Activated naive CD4-positive, alpha-beta T cell treated with anti-CD3 and anti-CD28 coated beads, Interleukin-2, amount 50 U/mL, for 72 hours (primary cell): Measurements from ENCODE around the gene ICOS. TPM values are rescaled to one million over a fixed set of nuclear protein-coding genes. Genes with fewer than 3 reads are reported as not detected.

Experiments used
- ATAC-seq, 2 donors: fragments of 150-1000 bp; cut with Tn5 transposase; 2 replicates each; pipeline ENCODE4 v1.10.0; 2021; ENCODE audit warnings: mild to moderate bottlenecking in 2 of 2, moderate library complexity in 2 of 2
- DNase-seq, 2 donors: peaks; one replicate each; pipeline ENCODE4 v3.0.0; 2021 to 2022; ENCODE audit warnings: low spot score in 2 of 2
- H3K27ac Mint-ChIP-seq, 2 donors: one replicate each; pipeline ENCODE4 v1.8.0; 2022; ENCODE audit warnings: mild to moderate bottlenecking in 2 of 2, mixed read lengths in 2 of 2
- H3K36me3 Mint-ChIP-seq, 2 donors: one replicate each; pipeline ENCODE4 v1.8.0; 2022; ENCODE audit warnings: mixed read lengths in 2 of 2
- H3K9me3 Mint-ChIP-seq, 2 donors: one replicate each; pipeline ENCODE4 v1.8.0; 2022; ENCODE audit warnings: mixed read lengths in 2 of 2
- total RNA-seq, 2 donors: library from RNA; stranded (reverse); gene quantifications; one replicate each; pipeline ENCODE4 v1.2.3, GENCODE V29; 2022

ICOS gene
- 100 to 1,000 TPM in 1 of 2 donors, 10 to 100 TPM in 1; 54.4 to 117 TPM for total RNA-seq

DNA sequence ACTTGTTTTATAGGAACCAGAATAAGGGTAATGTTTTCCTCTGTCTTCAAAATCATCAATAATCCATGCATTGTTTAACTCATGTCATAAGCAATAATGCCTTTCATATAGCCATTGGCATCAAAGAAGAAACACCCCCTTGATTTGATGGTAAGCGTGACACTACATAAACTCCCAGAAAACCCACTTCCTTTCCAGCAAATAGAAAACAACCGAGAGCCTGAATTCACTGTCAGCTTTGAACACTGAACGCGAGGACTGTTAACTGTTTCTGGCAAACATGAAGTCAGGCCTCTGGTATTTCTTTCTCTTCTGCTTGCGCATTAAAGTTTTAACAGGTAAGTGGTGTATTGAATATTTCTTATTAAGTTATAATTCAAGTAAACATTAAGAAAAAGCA, at the start of gene ICOS:
Gene ICOS, plus strand, starts transcription at position 229 of the 400 bp plus-strand sequence. Its CDS starts 52 bp downstream, at position 281.
- Mint-ChIP-seq H3K36me3 (peaks cover 61 to 70% of the 10 kb centered on the region in 2 donors), H3K9me3 (peaks cover under 1 to 6% of the 10 kb centered on the region in 2 donors), H3K27ac (peak within 1 kb of the TSS; percentile 90 to 99)
- ATAC-seq (peak; percentile 43 to 47), DNase-seq (peak in 1 of 2 donors; percentile 64)

- Mint-ChIP-seq H3K27ac (peak overlapping the region in 1 of 2 donors; percentile 80), H3K9me3 (peaks cover 9 to 11% of the 10 kb centered on the region in 2 donors), H3K36me3 (peaks cover 7 to 17% of the 10 kb centered on the region in 2 donors)
- DNase-seq (no peak), ATAC-seq (no peak)
These were observed 48.9 kb upstream of the ICOS start for GRCh38 chr2:203887677-203888076.

GRCh38 chr2:203889542-203889941, 47.0 kb upstream of the ICOS start:
- Mint-ChIP-seq H3K9me3 (peaks cover 9 to 11% of the 10 kb centered on the region in 2 donors), H3K36me3 (peaks cover 7 to 17% of the 10 kb centered on the region in 2 donors), H3K27ac (peak overlapping the region in 1 of 2 donors; percentile 39)
- DNase-seq (no peak), ATAC-seq (no peak)

DNA sequence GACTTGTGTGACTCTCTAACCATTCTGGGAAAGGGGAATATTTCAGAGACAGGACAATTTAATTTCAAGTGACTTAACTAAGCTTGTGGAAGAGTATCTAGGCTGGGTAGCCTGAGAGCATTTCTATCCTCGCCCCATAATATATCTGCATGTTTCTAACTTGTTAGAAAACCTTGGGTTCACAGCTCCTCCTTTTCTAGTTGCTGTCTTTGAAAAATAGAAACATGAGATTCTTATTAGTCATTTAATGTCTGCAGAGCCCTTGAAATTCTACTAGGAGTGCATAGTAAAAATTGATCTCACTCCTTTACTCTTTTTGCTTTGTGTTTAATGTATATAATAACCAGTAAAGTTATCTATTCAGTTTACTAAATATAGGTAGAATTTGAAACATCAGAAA, 46.6 kb upstream of the ICOS start:
- DNase-seq (no peak), ATAC-seq (peak in 1 of 2 donors; percentile 21)
- H3K27ac Mint-ChIP-seq: peak overlapping the region in 1 of 2 donors; percentile 81
- peaks cover 9 to 11% of the 10 kb centered on the region in 2 donors for H3K9me3 Mint-ChIP-seq
- H3K36me3 Mint-ChIP-seq: peaks cover 7 to 13% of the 10 kb centered on the region in 2 donors

DNA sequence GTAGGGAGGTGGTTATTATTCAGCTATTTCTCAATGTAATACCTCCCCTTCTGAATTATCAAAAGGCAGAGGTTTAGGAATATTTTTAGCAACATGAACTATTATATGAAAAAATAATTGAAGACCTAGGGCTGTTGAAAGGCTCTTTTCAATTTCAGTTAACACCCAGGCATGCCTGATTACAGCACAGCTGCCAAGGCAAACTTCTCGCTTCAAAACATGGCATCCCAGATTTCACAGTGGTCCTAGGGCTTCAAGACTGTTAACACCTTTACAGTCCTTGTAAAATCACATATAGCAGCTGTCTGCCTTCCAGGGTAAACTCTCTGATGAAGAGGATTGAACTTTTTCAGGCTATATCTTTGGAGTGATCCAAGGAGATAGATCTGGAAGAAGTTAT, 45.8 kb upstream of the ICOS start:
- ATAC-seq (no peak), DNase-seq (no peak)
- peaks cover 7 to 8% of the 10 kb centered on the region in 2 donors for H3K36me3 Mint-ChIP-seq

DNA sequence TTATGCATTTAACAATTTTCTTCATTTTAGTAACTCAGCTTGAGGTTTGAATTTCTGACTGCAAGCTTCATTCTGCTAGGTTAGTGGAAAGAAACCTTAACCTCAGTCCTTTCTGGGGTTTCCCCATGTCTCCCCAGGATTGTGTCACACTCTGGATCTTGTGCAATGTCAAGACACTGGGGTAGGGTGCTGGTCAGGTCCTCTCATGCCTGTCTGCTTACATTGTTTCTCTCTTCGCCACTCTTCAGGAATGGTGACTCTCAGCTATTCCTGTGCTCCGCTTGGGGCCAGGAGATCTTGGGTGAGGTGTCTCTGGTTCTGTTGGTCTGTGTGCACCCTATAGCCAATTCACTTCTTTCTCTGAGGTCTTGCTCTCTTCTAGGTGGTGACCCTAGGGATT, 45.1 kb upstream of the ICOS start:
- H3K36me3 Mint-ChIP-seq: peaks cover 7 to 8% of the 10 kb centered on the region in 2 donors
- peak overlapping the region; percentile 73 to 87 for H3K27ac Mint-ChIP-seq
- ATAC-seq (peak; percentile 78 to 86), DNase-seq (peak; percentile 64 to 68)
- H3K9me3 Mint-ChIP-seq: peaks cover 9 to 11% of the 10 kb centered on the region in 2 donors

More for the DNA sequence above, 45.8 kb upstream of the ICOS start:
- Mint-ChIP-seq H3K27ac (peak overlapping the region; percentile 73 to 80), H3K9me3 (peaks cover 9 to 11% of the 10 kb centered on the region in 2 donors)

DNA sequence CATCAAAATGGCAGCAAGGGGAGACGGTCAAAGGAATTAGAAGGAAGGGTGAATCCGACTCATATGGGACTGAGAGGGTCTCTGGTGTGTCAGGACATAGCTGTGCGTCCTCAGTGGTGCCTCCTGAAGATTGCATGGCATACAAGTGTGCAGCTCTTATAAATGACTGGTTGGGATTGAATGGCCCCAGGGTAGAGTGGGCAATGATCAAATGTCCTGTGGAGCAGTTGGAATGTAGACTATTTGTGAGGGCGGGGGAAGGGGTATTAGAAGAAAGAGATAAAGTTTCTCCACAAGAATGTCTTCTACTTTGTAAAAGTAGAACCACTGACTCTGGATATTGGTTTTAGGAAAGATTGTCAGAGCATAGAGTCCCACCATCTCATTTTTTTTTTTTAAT, 44.4 kb upstream of the ICOS start:
- DNase-seq: no peak
- ATAC-seq: no peak
- Mint-ChIP-seq H3K36me3 (peaks cover 7 to 8% of the 10 kb centered on the region in 2 donors), H3K27ac (peak overlapping the region; percentile 73 to 87), H3K9me3 (peaks cover 9 to 11% of the 10 kb centered on the region in 2 donors)

- Mint-ChIP-seq H3K27ac (peak overlapping the region in 1 of 2 donors; percentile 78), H3K9me3 (peaks cover 6 to 8% of the 10 kb centered on the region in 2 donors), H3K36me3 (peaks cover 7 to 13% of the 10 kb centered on the region in 2 donors)
- no peak for ATAC-seq
- no peak for DNase-seq
These were observed 43.2 kb upstream of the ICOS start for GRCh38 chr2:203893401-203893800.

DNA sequence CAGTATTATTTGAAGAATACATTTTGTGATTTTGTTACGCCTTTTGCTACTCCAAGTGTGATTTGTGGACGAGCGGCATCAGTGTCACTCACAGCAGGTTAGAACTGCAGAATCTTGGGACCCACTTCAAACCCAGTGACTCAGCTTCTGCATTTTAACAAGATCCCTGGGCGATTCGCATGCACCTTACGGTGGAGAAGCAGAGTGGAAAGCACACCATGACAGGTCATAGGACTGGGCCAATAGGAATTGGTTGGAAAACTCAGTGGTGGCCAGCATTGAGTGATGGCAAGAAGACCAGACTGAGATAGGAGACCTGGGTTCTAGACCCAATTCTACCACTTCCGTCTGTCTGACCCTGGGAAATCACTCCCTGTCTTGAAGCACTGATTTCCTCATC, 42.7 kb upstream of the ICOS start:
- DNase-seq (no peak), ATAC-seq (peak; percentile 2 to 4)
- peaks cover 6% of the 10 kb centered on the region in 2 donors for H3K9me3 Mint-ChIP-seq
- peaks cover 7 to 13% of the 10 kb centered on the region in 2 donors for H3K36me3 Mint-ChIP-seq
- peak overlapping the region; percentile 78 to 87 for H3K27ac Mint-ChIP-seq

DNA sequence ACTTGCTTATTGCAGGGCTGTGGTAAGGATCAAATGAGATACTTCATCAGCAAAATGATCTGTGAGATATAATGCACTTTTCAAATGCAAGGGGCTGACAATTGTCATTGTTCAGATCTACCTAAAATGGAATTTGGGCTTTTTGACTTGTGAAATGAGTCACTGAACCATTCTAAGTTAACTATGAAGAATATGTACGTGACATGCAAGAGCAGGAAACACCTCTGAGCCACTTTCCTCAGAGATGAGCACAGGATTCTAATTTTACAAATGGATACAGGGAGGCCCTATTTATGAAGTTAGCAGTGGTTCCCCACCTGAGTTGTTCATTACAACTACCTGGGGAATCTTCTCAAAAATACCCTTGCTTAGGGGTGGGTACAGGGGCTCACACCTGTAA, 42.3 kb upstream of the ICOS start:
- Mint-ChIP-seq H3K9me3 (peaks cover 6% of the 10 kb centered on the region in 2 donors), H3K36me3 (peaks cover 7 to 13% of the 10 kb centered on the region in 2 donors), H3K27ac (peak overlapping the region; percentile 78 to 87)
- DNase-seq (no peak), ATAC-seq (peak; percentile 61 to 64)

- no peak for DNase-seq
- Mint-ChIP-seq H3K27ac (no peak overlapping the region), H3K9me3 (peaks cover 12 to 20% of the 10 kb centered on the region in 2 donors), H3K36me3 (peaks cover 11 to 36% of the 10 kb centered on the region in 2 donors)
- ATAC-seq: no peak
These were observed 39.0 kb upstream of the ICOS start for GRCh38 chr2:203897544-203897943.

GRCh38 chr2:203898657-203899056, 37.9 kb upstream of the ICOS start:
- no peak for DNase-seq
- peaks cover 11 to 39% of the 10 kb centered on the region in 2 donors for H3K36me3 Mint-ChIP-seq
- no peak for ATAC-seq
- peaks cover 12 to 21% of the 10 kb centered on the region in 2 donors for H3K9me3 Mint-ChIP-seq
- peak overlapping the region in 1 of 2 donors; percentile 20 for H3K27ac Mint-ChIP-seq

DNA sequence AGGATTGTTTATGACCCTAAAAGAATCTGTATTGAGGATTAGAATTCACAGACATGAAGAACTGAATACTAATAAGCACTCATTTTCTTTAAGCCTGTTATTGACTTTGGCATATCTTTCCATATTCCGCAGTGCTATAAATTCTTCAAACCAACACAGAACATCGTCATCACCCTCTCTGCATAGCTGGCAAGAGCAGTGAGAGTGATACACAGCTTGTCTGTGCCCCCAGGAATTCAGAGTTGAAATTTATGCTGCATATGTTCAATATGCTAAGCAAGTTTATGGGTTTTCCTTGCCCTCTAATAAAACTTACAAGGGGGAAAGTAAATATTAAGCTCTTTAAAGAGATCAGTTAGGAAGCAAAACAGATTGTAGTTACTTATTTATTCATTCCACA, 36.3 kb upstream of the ICOS start:
- H3K9me3 Mint-ChIP-seq: peaks cover 12 to 21% of the 10 kb centered on the region in 2 donors

DNA sequence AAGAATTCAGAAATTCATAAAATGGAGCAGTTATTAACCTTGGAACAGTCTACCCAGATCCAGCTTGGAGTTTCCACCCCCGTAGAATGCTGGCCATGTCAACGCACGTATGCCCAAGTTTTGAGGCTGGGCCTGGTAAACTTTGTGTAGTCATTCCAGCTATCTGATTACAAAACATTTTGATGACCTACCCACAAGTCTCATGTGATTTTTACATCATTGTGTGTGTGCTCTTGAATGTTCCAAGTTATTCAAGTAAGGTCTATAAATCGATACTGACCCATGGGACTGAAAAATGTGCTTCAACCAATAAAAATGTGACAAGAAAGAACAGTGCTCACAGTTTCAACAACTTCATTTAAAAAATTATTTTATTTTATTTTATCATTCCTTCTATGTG, 32.5 kb upstream of the ICOS start:
- H3K9me3 Mint-ChIP-seq: peaks cover 12 to 25% of the 10 kb centered on the region in 2 donors
- DNase-seq: no peak
- ATAC-seq: no peak
- H3K27ac Mint-ChIP-seq: no peak overlapping the region
- peaks cover 11 to 42% of the 10 kb centered on the region in 2 donors for H3K36me3 Mint-ChIP-seq

More for the DNA sequence above, 36.3 kb upstream of the ICOS start:
- Mint-ChIP-seq H3K36me3 (peaks cover 11 to 45% of the 10 kb centered on the region in 2 donors), H3K27ac (no peak overlapping the region)
- no peak for ATAC-seq
- no peak for DNase-seq

DNA sequence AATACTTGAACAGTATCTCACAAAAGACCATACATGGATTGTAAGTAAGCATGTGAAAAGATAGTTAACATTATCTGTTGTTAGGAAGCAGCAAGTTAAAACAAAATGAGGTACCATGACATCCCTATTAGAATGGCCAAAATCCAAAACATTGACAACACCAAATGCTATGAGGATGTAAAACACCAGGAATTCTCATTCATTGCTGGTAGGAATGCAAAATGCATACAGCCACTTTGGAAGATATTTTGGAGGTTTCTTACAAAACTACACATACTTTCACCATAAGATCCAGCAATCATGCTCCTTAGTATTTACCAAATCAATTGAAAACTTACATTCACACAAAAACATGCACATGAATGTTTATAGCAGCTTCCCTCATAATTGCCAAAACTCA, 30.9 kb upstream of the ICOS start:
- no peak for ATAC-seq
- H3K36me3 Mint-ChIP-seq: peaks cover 8 to 29% of the 10 kb centered on the region in 2 donors
- DNase-seq: no peak
- peaks cover 10 to 19% of the 10 kb centered on the region in 2 donors for H3K9me3 Mint-ChIP-seq
- no peak overlapping the region for H3K27ac Mint-ChIP-seq

DNA sequence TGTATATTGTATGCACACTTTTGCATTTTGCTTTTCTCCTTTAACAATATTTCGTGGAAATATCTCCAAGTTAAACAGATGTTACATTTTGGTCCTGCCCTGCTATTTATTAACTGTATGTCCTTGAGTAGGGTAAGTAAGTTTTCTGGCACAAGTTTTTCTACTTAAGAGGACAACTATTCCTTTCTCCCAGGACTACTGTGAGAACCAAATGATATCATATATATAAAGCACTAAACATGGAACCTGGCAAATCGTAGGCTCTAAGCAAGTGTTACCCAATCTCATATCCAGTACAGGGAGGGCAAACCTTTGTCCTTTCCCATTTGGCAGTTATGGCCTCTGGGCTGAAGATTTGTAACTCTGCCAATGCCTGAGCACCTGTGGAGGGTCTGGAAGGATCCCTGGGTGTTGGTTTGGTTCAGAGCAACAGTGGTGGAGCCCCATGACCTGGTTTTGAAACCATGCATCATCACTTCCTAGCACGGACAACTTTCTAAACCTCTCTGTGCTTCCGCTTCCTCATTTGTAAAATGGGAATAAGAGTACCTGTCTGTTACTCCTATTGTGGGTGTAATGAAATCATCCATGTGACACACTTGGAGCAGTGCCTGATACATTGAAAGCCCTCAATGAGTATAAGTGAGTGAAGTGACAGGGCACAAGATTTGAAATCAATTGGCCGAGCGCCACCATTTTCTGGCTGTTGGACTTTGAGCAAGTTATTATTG, 28.3 kb upstream of the ICOS start:
- ATAC-seq: peak in 1 of 2 donors; percentile 58
- DNase-seq: no peak
- Mint-ChIP-seq H3K9me3 (peaks cover 0 to 4% of the 10 kb centered on the region in 2 donors), H3K36me3 (peaks cover 0 to 8% of the 10 kb centered on the region in 2 donors), H3K27ac (no peak overlapping the region)

- Mint-ChIP-seq H3K36me3 (peaks cover 0 to 8% of the 10 kb centered on the region in 2 donors), H3K27ac (peak overlapping the region in 1 of 2 donors; percentile 57), H3K9me3 (peaks cover 0 to 4% of the 10 kb centered on the region in 2 donors)
- DNase-seq: no peak
- no peak for ATAC-seq
These were observed 27.8 kb upstream of the ICOS start for GRCh38 chr2:203908797-203909185.
